Liver (tissue), 9 donors: ENCODE data around the gene TFE3. TPM values are rescaled to one million over a fixed set of nuclear protein-coding genes. Genes with fewer than 3 reads are reported as not detected.

ENCODE experiments used
- DNase-seq: peaks from one replicate; pipeline ENCODE4 v3.0.0-alpha.2; 2017; ENCODE audit warnings: low spot score
- H3K27ac ChIP-seq, 2 donors: one replicate each; pipeline ENCODE4 v1.7.0; 2013; ENCODE audit warnings: inconsistent platforms in 2 of 2, low read length in 2 of 2, control low read depth in 1 of 2, low read depth in 1 of 2, mild to moderate bottlenecking in 1 of 2
- H3K27me3 ChIP-seq, 4 donors: one replicate each; pipeline versions ENCODE4 v1.6.1 to v1.7.0; 2013; ENCODE audit warnings: low read length in 3 of 4, inconsistent platforms in 1 of 4, mild to moderate bottlenecking in 1 of 4, moderate library complexity in 1 of 4; ENCODE audit not compliant: control insufficient read depth in 4 of 4, insufficient read depth in 4 of 4
- H3K36me3 ChIP-seq, 4 donors: one replicate each; pipeline versions ENCODE4 v1.6.1 to v1.7.0; 2013; ENCODE audit warnings: low read length in 3 of 4, mild to moderate bottlenecking in 3 of 4, low read depth in 1 of 4, moderate library complexity in 1 of 4; ENCODE audit not compliant: control insufficient read depth in 4 of 4, insufficient read depth in 3 of 4
- H3K4me1 ChIP-seq, 4 donors: one replicate each; pipeline versions ENCODE4 v1.6.1 to v1.7.0; 2013; ENCODE audit warnings: low read length in 3 of 4, mild to moderate bottlenecking in 3 of 4, moderate library complexity in 1 of 4; ENCODE audit not compliant: control insufficient read depth in 4 of 4, insufficient read depth in 4 of 4
- H3K4me3 ChIP-seq, 3 donors: one replicate each; pipeline versions ENCODE4 v1.6.1 to v1.7.0; 2013; ENCODE audit warnings: low read length in 3 of 3, control low read depth in 1 of 3, low read depth in 1 of 3, mild to moderate bottlenecking in 1 of 3
- H3K9ac ChIP-seq, 2 donors: one replicate each; pipeline ENCODE4 v1.7.0; 2013; ENCODE audit warnings: low read length in 2 of 2, mild to moderate bottlenecking in 2 of 2, moderate library complexity in 2 of 2, control low read depth in 1 of 2, low read depth in 1 of 2
- H3K9me3 ChIP-seq, 4 donors: one replicate each; pipeline versions ENCODE4 v1.6.1 to v1.7.0; 2013; ENCODE audit warnings: low read length in 3 of 4; ENCODE audit not compliant: control insufficient read depth in 4 of 4
- ATF3 ChIP-seq: IDR thresholded peaks from 2 replicates; pipeline ENCODE4 v1.6.1; 2016; ENCODE audit warnings: antibody characterized with exemption
- EGR1 ChIP-seq, 2 donors: IDR thresholded peaks; 2 replicates each; pipeline ENCODE4 v1.6.1; 2016 to 2018; ENCODE audit warnings: antibody characterized with exemption in 2 of 2, low read depth in 2 of 2
- FOXA1 ChIP-seq: IDR thresholded peaks from 2 replicates; pipeline ENCODE4 v1.6.1; 2016; ENCODE audit warnings: antibody characterized with exemption
- FOXA2 ChIP-seq: IDR thresholded peaks from 2 replicates; pipeline ENCODE4 v1.6.1; 2016; ENCODE audit warnings: antibody characterized with exemption
- GABPA ChIP-seq, 2 donors: IDR thresholded peaks in 1 of 2; conservative IDR thresholded peaks in 1 of 2; 2 replicates each; pipeline ENCODE4 v1.6.1; 2016; ENCODE audit warnings: antibody characterized with exemption in 2 of 2, mild to moderate bottlenecking in 1 of 2, moderate library complexity in 1 of 2
- HNF4A ChIP-seq, 2 donors: conservative IDR thresholded peaks; 2 replicates each; pipeline ENCODE4 v1.6.1; 2016; ENCODE audit warnings: antibody characterized with exemption in 2 of 2, mild to moderate bottlenecking in 2 of 2
- HNF4G ChIP-seq: IDR thresholded peaks from 2 replicates; pipeline ENCODE4 v1.6.1; 2016; ENCODE audit warnings: antibody characterized with exemption
- JUND ChIP-seq, 2 donors: IDR thresholded peaks; 2 replicates each; pipeline ENCODE4 v1.6.1; 2016; ENCODE audit warnings: antibody characterized with exemption in 2 of 2
- MAX ChIP-seq: IDR thresholded peaks from 2 replicates; pipeline ENCODE4 v1.6.1; 2016; ENCODE audit warnings: antibody characterized with exemption
- RAD21 ChIP-seq, 2 donors: IDR thresholded peaks; 2 replicates each; pipeline ENCODE4 v1.6.1; 2016; ENCODE audit warnings: antibody characterized with exemption in 2 of 2, mild to moderate bottlenecking in 2 of 2
- REST ChIP-seq: IDR thresholded peaks from 2 replicates; pipeline ENCODE4 v1.6.1; 2016; ENCODE audit warnings: antibody characterized with exemption, mild to moderate bottlenecking
- RXRA ChIP-seq, 2 donors: IDR thresholded peaks; 2 replicates each; pipeline ENCODE4 v1.6.1; 2017 to 2018; ENCODE audit warnings: antibody characterized with exemption in 2 of 2, mild to moderate bottlenecking in 1 of 2
- SP1 ChIP-seq: IDR thresholded peaks from 2 replicates; pipeline ENCODE4 v1.6.1; 2018; ENCODE audit warnings: antibody characterized with exemption, mild to moderate bottlenecking
- TAF1 ChIP-seq: conservative IDR thresholded peaks from 2 replicates; pipeline ENCODE4 v1.6.1; 2016; ENCODE audit warnings: antibody characterized with exemption, mild to moderate bottlenecking
- YY1 ChIP-seq: IDR thresholded peaks from 2 replicates; pipeline ENCODE4 v1.6.1; 2016; ENCODE audit warnings: antibody characterized with exemption, mild to moderate bottlenecking
- ZBTB33 ChIP-seq: IDR thresholded peaks from 2 replicates; pipeline ENCODE4 v1.6.1; 2016; ENCODE audit warnings: antibody characterized with exemption
- WGBS: extraction: QIAGEN DNeasy Blood & Tissue Kit; methylation state at CpG from one replicate; pipeline ENCODE4 v1.1.7; 2013; 5-methylcytosine and 5-hydroxymethylcytosine counted together
- polyA plus RNA-seq, 2 donors: library from polyadenylated mRNA; stranded (reverse) in 1 of 2; unstranded in 1 of 2; fragments of 200-250 nt in 1 of 2; fragments of >200 nt in 1 of 2; fragmentation: Nextera tagmentation in 1 of 2; extraction: Ambion mirVana in 1 of 2; gene quantifications; one replicate each; pipeline versions ENCODE4 v1.2.1 to v1.2.3, GENCODE V29; 2013 to 2015
- total RNA-seq, 2 donors: library from RNA; depleted of rRNA; stranded (reverse); fragments of >200 nt; gene quantifications; one replicate each; pipeline ENCODE4 v1.2.3, GENCODE V29; 2014
- TF ChIP-seq, protein P1 (sequence below): fragments of 150-350 bp; IDR thresholded peaks from 2 replicates; pipeline ENCODE4 v1.5.1; 2017; ENCODE audit warnings: improper control_type of control experiment, low read depth, low read length; ENCODE audit not compliant: missing input control
- donor health status: healthy.
- donor health status: healthy.
- donor health status: healthy.
- donor health status: healthy.
- donor health status: healthy.

The TFE3 gene
- total and polyA plus RNA-seq, 4 donors = 8.6 to 22.4 (median 13.3) TPM

- H3K9ac ChIP-seq = no peak overlapping the region
- H3K9me3 ChIP-seq = no peaks in the 10 kb centered on the region
- H3K4me1 ChIP-seq = peaks cover 0 to 5% (median 5%) of the 10 kb centered on the region in 4 donors
- no peak for DNase-seq
- no peak overlapping the region for H3K4me3 ChIP-seq
- H3K27me3 ChIP-seq = no peaks in the 10 kb centered on the region
- H3K27ac ChIP-seq = no peak overlapping the region
- H3K36me3 ChIP-seq = peaks cover 0 to 4% (median 2%) of the 10 kb centered on the region in 4 donors
- TF ChIP-seq, protein P1, sequence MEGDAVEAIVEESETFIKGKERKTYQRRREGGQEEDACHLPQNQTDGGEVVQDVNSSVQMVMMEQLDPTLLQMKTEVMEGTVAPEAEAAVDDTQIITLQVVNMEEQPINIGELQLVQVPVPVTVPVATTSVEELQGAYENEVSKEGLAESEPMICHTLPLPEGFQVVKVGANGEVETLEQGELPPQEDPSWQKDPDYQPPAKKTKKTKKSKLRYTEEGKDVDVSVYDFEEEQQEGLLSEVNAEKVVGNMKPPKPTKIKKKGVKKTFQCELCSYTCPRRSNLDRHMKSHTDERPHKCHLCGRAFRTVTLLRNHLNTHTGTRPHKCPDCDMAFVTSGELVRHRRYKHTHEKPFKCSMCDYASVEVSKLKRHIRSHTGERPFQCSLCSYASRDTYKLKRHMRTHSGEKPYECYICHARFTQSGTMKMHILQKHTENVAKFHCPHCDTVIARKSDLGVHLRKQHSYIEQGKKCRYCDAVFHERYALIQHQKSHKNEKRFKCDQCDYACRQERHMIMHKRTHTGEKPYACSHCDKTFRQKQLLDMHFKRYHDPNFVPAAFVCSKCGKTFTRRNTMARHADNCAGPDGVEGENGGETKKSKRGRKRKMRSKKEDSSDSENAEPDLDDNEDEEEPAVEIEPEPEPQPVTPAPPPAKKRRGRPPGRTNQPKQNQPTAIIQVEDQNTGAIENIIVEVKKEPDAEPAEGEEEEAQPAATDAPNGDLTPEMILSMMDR = no peak
- TF ChIP-seq RAD21 (IDR thresholded peaks at IDR 0.05) (no peak), HNF4A (conservative IDR thresholded peaks at IDR 0.05) (no peak), ATF3 (no peak), REST (no peak), YY1 (no peak), EGR1 (IDR thresholded peaks at IDR 0.05; ENCODE audit: low read depth in 2 of 2) (no peak), ZBTB33 (no peak), FOXA2 (no peak), MAX (no peak)
- 78% methylated on average over 4 of the region's 4 CpGs for WGBS
Observed at GRCh38 chrX:49082271-49082871, 39.2 kb upstream of the TFE3 start.

DNA sequence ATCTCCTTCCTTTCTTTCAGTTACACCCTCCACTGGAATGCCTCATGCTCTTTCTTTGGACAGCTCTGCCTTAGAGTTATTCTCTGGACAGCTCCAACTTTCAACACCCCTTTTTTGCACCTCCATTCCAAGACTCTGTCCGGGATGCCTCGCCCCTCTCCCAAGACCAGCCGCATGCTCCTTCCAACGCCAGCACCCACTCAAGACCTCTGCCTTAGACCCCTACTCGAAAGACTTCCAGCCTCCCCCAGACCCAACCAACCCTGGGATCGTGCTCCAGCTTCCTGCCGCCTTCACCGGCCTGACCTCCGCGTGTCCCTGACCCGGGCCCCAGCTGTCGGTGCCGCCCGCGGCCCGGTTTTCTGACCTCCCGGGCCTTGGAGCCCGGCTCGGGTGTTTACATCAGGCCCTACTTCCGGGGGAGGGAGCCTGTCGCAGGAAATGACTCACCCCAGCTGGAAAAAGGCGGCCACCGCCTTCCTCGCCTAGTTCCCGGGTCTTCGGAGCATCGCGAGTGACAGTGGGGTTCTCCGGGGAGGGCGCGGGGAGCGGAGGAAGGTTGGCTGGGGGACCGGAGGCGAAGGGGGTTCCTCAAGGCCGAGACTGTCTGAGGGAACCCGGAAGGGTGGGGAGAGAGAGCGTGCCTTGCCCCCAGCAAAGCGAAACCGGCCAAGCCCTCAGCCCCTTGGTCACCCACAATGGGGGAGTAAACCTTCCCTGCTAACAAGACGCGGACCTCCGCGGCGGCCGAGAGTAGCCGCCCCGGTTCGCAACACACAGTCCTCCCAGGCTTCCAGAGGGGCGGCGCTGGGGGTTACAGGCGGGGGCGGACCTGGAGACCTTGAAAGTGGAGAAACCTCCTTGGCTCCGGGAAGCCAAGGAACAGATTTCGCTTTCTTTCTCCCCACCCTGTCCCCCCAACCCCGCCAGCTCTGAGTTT, 36.6 kb upstream of the TFE3 start, which contains the start of gene WDR45:
TSS of gene WDR45 (minus strand) at position 399 of the 940 bp plus-strand sequence. CDS start 1,792 bp downstream, outside the sequence.
- under 1% methylated on average over 55 of the region's 55 CpGs for WGBS
- peak; percentile 72 for DNase-seq
- peaks cover 2 to 19% (median 7%) of the 10 kb centered on the region in 4 donors for H3K36me3 ChIP-seq
- H3K9ac ChIP-seq = peak within 1 kb of the TSS; percentile 72 to 86
- peaks cover 0 to 5% (median 5%) of the 10 kb centered on the region in 4 donors for H3K4me1 ChIP-seq
- peak within 1 kb of the TSS; percentile 83 to 98 for H3K27ac ChIP-seq
- H3K9me3 ChIP-seq = no peaks in the 10 kb centered on the region
- no peaks in the 10 kb centered on the region for H3K27me3 ChIP-seq
- H3K4me3 ChIP-seq = peak within 1 kb of the TSS; percentile 67 to 88 (median 74)
- TF ChIP-seq FOXA1 (no peak), REST (peak; percentile 36), JUND (IDR thresholded peaks at IDR 0.05) (peak; percentile 95 to 96), FOXA2 (no peak), HNF4G (no peak), GABPA (IDR thresholded peaks at IDR 0.05 in 1 of 2, conservative IDR thresholded peaks at IDR 0.05 in 1 of 2) (peak; percentile 76 to 92), RAD21 (IDR thresholded peaks at IDR 0.05) (no peak), SP1 (peak; percentile 29), TAF1 (no peak), RXRA (IDR thresholded peaks at IDR 0.05) (peak in 1 of 2 donors; percentile 42)
